Gastroesophageal sphincter (tissue), 3 donors: Measurements from ENCODE around the gene RNF150.

Source experiments
- EP300 ChIP-seq: sonication (generic); formaldehyde crosslinking; IDR thresholded peaks from one replicate; pipeline ENCODE4 v1.6.1; 2017; ENCODE audit warnings: antibody characterized with exemption, mild to moderate bottlenecking
- POLR2AphosphoS5 ChIP-seq: sonication (generic); formaldehyde crosslinking; IDR thresholded peaks from one replicate; pipeline ENCODE4 v1.6.1; 2017; ENCODE audit warnings: antibody characterized with exemption
- TF ChIP-seq, protein P1 (sequence below), 4 experiments: fragments of 200-600 bp in 2 of 4; fragments of 450-650 bp in 2 of 4; sonication (generic) in 1 of 4; IDR thresholded peaks; one replicate each; pipeline ENCODE4 v1.5.1; 2017 to 2019; ENCODE audit warnings: antibody characterized with exemption in 4 of 4, mild to moderate bottlenecking in 2 of 4, moderate library complexity in 2 of 4

- TF ChIP-seq, protein P1, sequence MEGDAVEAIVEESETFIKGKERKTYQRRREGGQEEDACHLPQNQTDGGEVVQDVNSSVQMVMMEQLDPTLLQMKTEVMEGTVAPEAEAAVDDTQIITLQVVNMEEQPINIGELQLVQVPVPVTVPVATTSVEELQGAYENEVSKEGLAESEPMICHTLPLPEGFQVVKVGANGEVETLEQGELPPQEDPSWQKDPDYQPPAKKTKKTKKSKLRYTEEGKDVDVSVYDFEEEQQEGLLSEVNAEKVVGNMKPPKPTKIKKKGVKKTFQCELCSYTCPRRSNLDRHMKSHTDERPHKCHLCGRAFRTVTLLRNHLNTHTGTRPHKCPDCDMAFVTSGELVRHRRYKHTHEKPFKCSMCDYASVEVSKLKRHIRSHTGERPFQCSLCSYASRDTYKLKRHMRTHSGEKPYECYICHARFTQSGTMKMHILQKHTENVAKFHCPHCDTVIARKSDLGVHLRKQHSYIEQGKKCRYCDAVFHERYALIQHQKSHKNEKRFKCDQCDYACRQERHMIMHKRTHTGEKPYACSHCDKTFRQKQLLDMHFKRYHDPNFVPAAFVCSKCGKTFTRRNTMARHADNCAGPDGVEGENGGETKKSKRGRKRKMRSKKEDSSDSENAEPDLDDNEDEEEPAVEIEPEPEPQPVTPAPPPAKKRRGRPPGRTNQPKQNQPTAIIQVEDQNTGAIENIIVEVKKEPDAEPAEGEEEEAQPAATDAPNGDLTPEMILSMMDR (IDR thresholded peaks at IDR 0.05), result no peak
- TF ChIP-seq POLR2AphosphoS5 (no peak), EP300 (no peak)
These were observed 316.3 kb downstream of the RNF150 start for GRCh38 chr4:140816806-140817510.
